H9 (cell line): ENCODE measurements around the gene SPEF2. TPM values are rescaled to one million over a fixed set of nuclear protein-coding genes. Genes with fewer than 3 reads are reported as not detected.

Experiments
- DNase-seq: peaks from one replicate; pipeline ENCODE4 v3.0.0-alpha.2; 2017
- H2AFZ ChIP-seq: one replicate; pipeline ENCODE4 v1.6.1; 2013; ENCODE audit warnings: mild to moderate bottlenecking, low read length, control low read depth, moderate library complexity
- H2AK5ac ChIP-seq: 2 replicates; pipeline ENCODE4 v1.6.1; 2013; ENCODE audit warnings: low read length, control low read depth, mixed read lengths; ENCODE audit not compliant: insufficient read length
- H2BK120ac ChIP-seq: one replicate; pipeline ENCODE4 v1.6.1; 2013; ENCODE audit warnings: low read depth, mild to moderate bottlenecking, low read length, control low read depth, inconsistent platforms; ENCODE audit not compliant: poor library complexity, severe bottlenecking
- H2BK12ac ChIP-seq: 2 replicates; pipeline ENCODE4 v1.6.1; 2013; ENCODE audit warnings: low read length, control low read depth, mixed read lengths, low read depth; ENCODE audit not compliant: insufficient read length
- H2BK15ac ChIP-seq: 2 replicates; pipeline ENCODE4 v1.6.1; 2013; ENCODE audit warnings: low read depth, low read length, control low read depth
- H2BK20ac ChIP-seq: one replicate; pipeline ENCODE4 v1.6.1; 2013; ENCODE audit warnings: low read depth, mild to moderate bottlenecking, low read length, control low read depth, inconsistent platforms; ENCODE audit not compliant: poor library complexity, severe bottlenecking
- H2BK5ac ChIP-seq: 2 replicates; pipeline ENCODE4 v1.6.1; 2013; ENCODE audit warnings: low read length, control low read depth, mixed read lengths; ENCODE audit not compliant: insufficient read length
- H3K14ac ChIP-seq: 2 replicates; pipeline ENCODE4 v1.6.1; 2013; ENCODE audit warnings: low read length, control low read depth; ENCODE audit not compliant: insufficient read depth
- H3K18ac ChIP-seq: 2 replicates; pipeline ENCODE4 v1.6.1; 2013; ENCODE audit warnings: low read depth, mild to moderate bottlenecking, mixed read lengths, low read length, control low read depth; ENCODE audit not compliant: insufficient read length
- H3K23ac ChIP-seq: 2 replicates; pipeline ENCODE4 v1.6.1; 2013; ENCODE audit warnings: low read length, control low read depth, mixed read lengths, low read depth; ENCODE audit not compliant: insufficient read length
- H3K23me2 ChIP-seq: 2 replicates; pipeline ENCODE4 v1.6.1; 2013; ENCODE audit warnings: low read depth, mild to moderate bottlenecking, mixed read lengths, low read length, control low read depth; ENCODE audit not compliant: insufficient read length, poor library complexity, severe bottlenecking
- H3K27ac ChIP-seq: 2 replicates; pipeline ENCODE4 v1.5.1; 2013; ENCODE audit warnings: low read length, control low read depth, mixed read lengths, low read depth; ENCODE audit not compliant: insufficient read length
- H3K27me3 ChIP-seq: 2 replicates; pipeline ENCODE4 v1.6.1; 2013; ENCODE audit warnings: low read length, control low read depth, inconsistent platforms; ENCODE audit not compliant: insufficient read depth
- H3K4ac ChIP-seq: 2 replicates; pipeline ENCODE4 v1.6.1; 2013; ENCODE audit warnings: low read depth, mild to moderate bottlenecking, control low read depth, inconsistent platforms, low read length, moderate library complexity
- H3K4me1 ChIP-seq: 2 replicates; pipeline ENCODE4 v1.6.1; 2013; ENCODE audit warnings: low read length, control low read depth, inconsistent platforms; ENCODE audit not compliant: insufficient read depth
- H3K4me2 ChIP-seq: 2 replicates; pipeline ENCODE4 v1.6.1; 2013; ENCODE audit warnings: low read length, control low read depth, mixed read lengths; ENCODE audit not compliant: insufficient read length, insufficient read depth
- H3K56ac ChIP-seq: 2 replicates; pipeline ENCODE4 v1.6.1; 2013; ENCODE audit warnings: low read depth, mild to moderate bottlenecking, mixed read lengths, low read length, control low read depth; ENCODE audit not compliant: insufficient read length
- H3K79me1 ChIP-seq: 2 replicates; pipeline ENCODE4 v1.6.1; 2013; ENCODE audit warnings: low read depth, mild to moderate bottlenecking, moderate library complexity, low read length, control low read depth, inconsistent platforms; ENCODE audit not compliant: insufficient read depth, poor library complexity, severe bottlenecking
- H3K79me2 ChIP-seq: 2 replicates; pipeline ENCODE4 v1.6.1; 2013; ENCODE audit warnings: low read length, control low read depth, inconsistent platforms; ENCODE audit not compliant: insufficient read depth
- H3K9ac ChIP-seq: 2 replicates; pipeline ENCODE4 v1.6.1; 2013; ENCODE audit warnings: low read length, control low read depth, mixed read lengths; ENCODE audit not compliant: insufficient read length; ENCODE audit errors: extremely low read depth
- H3K9me3 ChIP-seq: one replicate; pipeline ENCODE4 v1.6.1; 2013; ENCODE audit warnings: low read depth, low read length, inconsistent platforms; ENCODE audit not compliant: control insufficient read depth
- H3T11ph ChIP-seq: one replicate; pipeline ENCODE4 v1.6.1; 2013; ENCODE audit warnings: mild to moderate bottlenecking, low read length, control low read depth, inconsistent platforms
- H4K20me1 ChIP-seq: one replicate; pipeline ENCODE4 v1.6.1; 2013; ENCODE audit not compliant: control insufficient read depth, insufficient read length, insufficient read depth
- H4K5ac ChIP-seq: 2 replicates; pipeline ENCODE4 v1.6.1; 2013; ENCODE audit warnings: low read depth, mild to moderate bottlenecking, mixed read lengths, low read length, control low read depth; ENCODE audit not compliant: insufficient read length
- H4K8ac ChIP-seq: replicated peaks from 2 replicates; pipeline ENCODE4 v1.6.1; 2013; ENCODE audit warnings: low read length, control low read depth, mixed read lengths, low read depth; ENCODE audit not compliant: insufficient read length
- H4K91ac ChIP-seq: 2 replicates; pipeline ENCODE4 v1.6.1; 2013; ENCODE audit warnings: low read depth, mild to moderate bottlenecking, moderate library complexity, mixed read lengths, low read length, control low read depth; ENCODE audit not compliant: insufficient read length
- H3K27ac Mint-ChIP-seq, 3 experiments: 2 replicates in 2 of 3; 3 replicates in 1 of 3; pipeline ENCODE4 v1.8.0; 2020 to 2021; ENCODE audit warnings: mixed read lengths in 3 of 3, mild to moderate bottlenecking in 1 of 3, moderate library complexity in 1 of 3
- H3K27me3 Mint-ChIP-seq: 2 replicates; pipeline ENCODE4 v1.8.0; 2021; ENCODE audit warnings: low read depth, mild to moderate bottlenecking, moderate library complexity, mixed read lengths
- H3K36me3 Mint-ChIP-seq, 3 experiments: 2 replicates in 2 of 3; 3 replicates in 1 of 3; pipeline ENCODE4 v1.8.0; 2020 to 2021; ENCODE audit warnings: low read depth in 3 of 3, mixed read lengths in 3 of 3; ENCODE audit not compliant: insufficient read depth in 1 of 3
- H3K4me1 Mint-ChIP-seq, 2 experiments: 2 replicates each; pipeline ENCODE4 v1.8.0; 2020; ENCODE audit warnings: mixed read lengths in 2 of 2
- H3K4me3 Mint-ChIP-seq, 2 experiments: 2 replicates in 1 of 2; 3 replicates in 1 of 2; pipeline ENCODE4 v1.8.0; 2020 to 2021; ENCODE audit warnings: mild to moderate bottlenecking in 2 of 2, mixed read lengths in 2 of 2, moderate library complexity in 1 of 2
- H3K9me3 Mint-ChIP-seq, 2 experiments: 2 replicates in 1 of 2; 3 replicates in 1 of 2; pipeline ENCODE4 v1.8.0; 2020; ENCODE audit warnings: mild to moderate bottlenecking in 2 of 2, mixed read lengths in 2 of 2, moderate library complexity in 1 of 2
- CTCF ChIP-seq: fragments of 200-600 bp; sonication (generic); conservative IDR thresholded peaks from 3 replicates; pipeline ENCODE4 v1.8.0; 2021; ENCODE audit warnings: antibody characterized with exemption, mild to moderate bottlenecking
- WGBS: extraction: QIAGEN DNeasy Blood & Tissue Kit; methylation state at CpG from one replicate; pipeline ENCODE4 v1.1.7; 2013; ENCODE audit warnings: missing lambda C conversion rate, low lambda C conversion rate, mixed read lengths; ENCODE audit not compliant: insufficient read length; ENCODE audit errors: extremely low coverage; 5-methylcytosine and 5-hydroxymethylcytosine counted together
- total RNA-seq: library from RNA; stranded (reverse); gene quantifications from 2 replicates; pipeline ENCODE4 v1.2.1, GENCODE V29; 2021

Gene SPEF2
- total RNA-seq, 1 experiment from 2014 or later: 1.0 TPM

- Histone ChIP-seq H4K20me1 (no peaks in the 10 kb centered on the region), H3K9ac (no peak overlapping the region), H3K23me2 (no peaks in the 10 kb centered on the region), H3K4me1 (no peaks in the 10 kb centered on the region), H3K9me3 (no peaks in the 10 kb centered on the region), H3K23ac (no peak overlapping the region), H2AK5ac (no peak overlapping the region), H2BK20ac (no peak overlapping the region), H2BK5ac (no peak overlapping the region), H3K14ac (no peak overlapping the region), H4K8ac (no peak overlapping the region), H2BK15ac (no peak overlapping the region), H4K91ac (no peak overlapping the region), H2AFZ (no peak overlapping the region), H2BK120ac (no peak overlapping the region), H3K56ac (no peak overlapping the region), H3K79me1 (no peaks in the 10 kb centered on the region), H3K79me2 (no peaks in the 10 kb centered on the region), H3K4ac (no peak overlapping the region), H3T11ph (no peak overlapping the region), H2BK12ac (no peak overlapping the region), H3K4me2 (no peak overlapping the region), H3K27ac (no peak overlapping the region), H4K5ac (no peak overlapping the region), H3K27me3 (no peaks in the 10 kb centered on the region), H3K18ac (no peak overlapping the region)
- TF ChIP-seq CTCF: no peak
- Mint-ChIP-seq H3K27ac (no peak overlapping the region), H3K27me3 (peaks cover 49% of the 10 kb centered on the region), H3K36me3 (no peaks in the 10 kb centered on the region), H3K4me3 (no peak overlapping the region), H3K4me1 (no peaks in the 10 kb centered on the region), H3K9me3 (no peaks in the 10 kb centered on the region)
- no CpG with 5 or more reads among the region's 4 CpGs for WGBS
- DNase-seq: no peak
These were observed 80.6 kb downstream of the SPEF2 start for GRCh38 chr5:35698047-35698808.
